HEK293T (cell line): Measurements from ENCODE around the gene RFX3.

ENCODE experiments used
- CTCF ChIA-PET: fragments of 350-600 bp; formaldehyde crosslinking; extraction: SDS; loops from one replicate; lab custom pipeline; 2021; ENCODE audit warnings: antibody characterized with exemption, inconsistent platforms; lab: Yijun Ruan, JAX
- POLR2A ChIA-PET: fragments of 350-600 bp; formaldehyde crosslinking; extraction: SDS; loops from one replicate; lab custom pipeline; 2020; ENCODE audit warnings: antibody characterized with exemption, inconsistent platforms; lab: Yijun Ruan, JAX
- DNase-seq: peaks from one replicate; pipeline ENCODE4 v3.0.0; 2012; ENCODE audit warnings: mixed read lengths; ENCODE audit errors: extremely low spot score
- ARNT ChIP-seq: fragments of 450-650 bp; IDR thresholded peaks from 2 replicates; pipeline ENCODE4 v1.6.1; 2017; ENCODE audit warnings: mild to moderate bottlenecking
- BHLHE40 ChIP-seq: fragments of 450-650 bp; IDR thresholded peaks from 2 replicates; pipeline ENCODE4 v1.6.1; 2016; ENCODE audit warnings: mild to moderate bottlenecking, moderate library complexity, borderline replicate concordance
- CTBP1 ChIP-seq: fragments of 450-650 bp; IDR thresholded peaks from 2 replicates; pipeline ENCODE4 v1.6.1; 2016; ENCODE audit warnings: borderline replicate concordance
- ELF4 ChIP-seq: fragments of 450-650 bp; IDR thresholded peaks from 2 replicates; pipeline ENCODE4 v1.6.1; 2017; ENCODE audit warnings: antibody characterized with exemption
- FOXA1 ChIP-seq: fragments of 450-650 bp; IDR thresholded peaks from 2 replicates; pipeline ENCODE4 v1.6.1; 2016; ENCODE audit warnings: mild to moderate bottlenecking
- FOXK2 ChIP-seq: fragments of 450-650 bp; IDR thresholded peaks from 2 replicates; pipeline ENCODE4 v1.6.1; 2016; ENCODE audit warnings: mild to moderate bottlenecking
- FOXM1 ChIP-seq: fragments of 450-650 bp; IDR thresholded peaks from 2 replicates; pipeline ENCODE4 v1.6.1; 2017; ENCODE audit warnings: mild to moderate bottlenecking, borderline replicate concordance
- HDGF ChIP-seq: fragments of 450-650 bp; IDR thresholded peaks from 2 replicates; pipeline ENCODE4 v1.6.1; 2017; ENCODE audit warnings: antibody characterized with exemption, borderline replicate concordance
- L3MBTL2 ChIP-seq: fragments of 450-650 bp; conservative IDR thresholded peaks from 2 replicates; pipeline ENCODE4 v1.6.1; 2016; ENCODE audit warnings: mild to moderate bottlenecking
- LEF1 ChIP-seq: fragments of 450-650 bp; IDR thresholded peaks from 2 replicates; pipeline ENCODE4 v1.6.1; 2017; ENCODE audit warnings: mild to moderate bottlenecking, borderline replicate concordance
- NFRKB ChIP-seq: fragments of 450-650 bp; IDR thresholded peaks from 2 replicates; pipeline ENCODE4 v1.6.1; 2016; ENCODE audit warnings: mild to moderate bottlenecking, moderate library complexity
- PKNOX1 ChIP-seq: fragments of 450-650 bp; IDR thresholded peaks from 2 replicates; pipeline ENCODE4 v1.6.1; 2016
- SP1 ChIP-seq: fragments of 450-650 bp; IDR thresholded peaks from 2 replicates; pipeline ENCODE4 v1.6.1; 2017
- SUZ12 ChIP-seq: fragments of 450-650 bp; IDR thresholded peaks from 2 replicates; pipeline ENCODE4 v1.6.1; 2016; ENCODE audit warnings: mild to moderate bottlenecking
- TARDBP ChIP-seq: fragments of 450-650 bp; IDR thresholded peaks from 2 replicates; pipeline ENCODE4 v1.6.1; 2016
- ZNF384 ChIP-seq: fragments of 450-650 bp; IDR thresholded peaks from 2 replicates; pipeline ENCODE4 v1.6.1; 2016

Gene RFX3

DNA sequence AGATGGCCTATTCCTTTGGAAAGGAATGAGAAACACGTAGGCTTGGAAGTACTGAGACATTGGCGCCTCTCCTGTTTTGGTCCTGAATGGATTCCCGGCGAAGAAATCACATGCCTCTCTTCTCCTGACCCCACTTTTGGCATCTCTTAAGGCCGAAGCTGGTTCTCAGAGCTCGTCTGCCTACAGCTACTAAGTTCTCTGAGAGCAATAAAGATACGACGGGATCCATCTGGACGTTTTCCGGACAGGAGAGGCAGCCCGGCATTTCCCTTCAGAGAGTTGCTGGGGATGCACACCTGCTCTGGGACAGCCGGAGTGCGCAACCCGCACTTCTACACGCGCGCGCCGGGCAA, 345.1 kb downstream of the RFX3 start:
- no peak for DNase-seq
- TF ChIP-seq PKNOX1 (no peak), LEF1 (no peak), NFRKB (no peak), SUZ12 (no peak), SP1 (no peak), CTBP1 (no peak), FOXK2 (no peak), ZNF384 (no peak), BHLHE40 (no peak), TARDBP (no peak)
- POLR2A ChIA-PET = no interaction called here
- CTCF ChIA-PET = interaction anchor here (1.0 kb wide), 1 partner anchor 308 kb away, joined by 3 read pairs; no protein-coding TSS in a partner anchor

DNA sequence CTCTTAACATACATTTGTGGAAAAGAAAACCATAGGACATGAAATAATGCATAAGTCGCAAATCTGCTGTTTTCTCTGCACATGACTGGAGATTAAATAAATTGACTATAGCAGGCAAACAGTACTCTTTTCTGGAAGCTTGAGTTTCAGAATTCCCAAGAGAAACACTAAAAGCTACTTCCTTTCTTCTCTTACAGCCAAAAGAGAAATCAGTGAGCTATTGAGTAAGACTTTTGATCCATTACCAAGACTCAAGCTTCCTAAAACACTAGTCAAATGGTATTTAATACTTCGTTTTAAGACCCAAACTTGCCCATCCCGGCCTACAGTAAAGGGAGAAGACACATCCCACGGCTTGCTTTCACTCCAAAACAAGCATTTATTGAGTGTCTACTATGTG, 346.1 kb downstream of the RFX3 start:
- CTCF ChIA-PET = interaction anchor here (1.2 kb wide), 1 partner anchor 322 kb away, joined by 5 read pairs; no protein-coding TSS in a partner anchor
- POLR2A ChIA-PET = no interaction called here
- no peak for DNase-seq
- no peak for TF ChIP-seq NFRKB
- TF ChIP-seq LEF1 = no peak
- TF ChIP-seq FOXM1 = no peak
- no peak for TF ChIP-seq HDGF
- no peak for TF ChIP-seq CTBP1
- TF ChIP-seq FOXK2 = no peak
- no peak for TF ChIP-seq PKNOX1
- TF ChIP-seq ZNF384 = no peak
- TF ChIP-seq ARNT = no peak
- TF ChIP-seq ELF4 = no peak
- TF ChIP-seq SUZ12 = no peak

GRCh38 chr9:3177936-3178335, 347.9 kb downstream of the RFX3 start:
- TF ChIP-seq FOXM1 (no peak), SUZ12 (no peak), FOXK2 (no peak), L3MBTL2 (no peak), HDGF (no peak), LEF1 (no peak), BHLHE40 (no peak), ELF4 (no peak), ZNF384 (no peak), ARNT (no peak), TARDBP (no peak), CTBP1 (no peak), PKNOX1 (no peak), NFRKB (no peak), SP1 (no peak)
- no peak for DNase-seq
- ChIA-PET CTCF (no interaction called here), POLR2A (interaction anchor here (0.6 kb wide), 1 partner anchor 218 kb away, joined by 3 read pairs; no protein-coding TSS in a partner anchor)

GRCh38 chr9:3177146-3177761, 348.5 kb downstream of the RFX3 start:
- TF ChIP-seq ARNT (no peak), HDGF (no peak), FOXK2 (no peak), ELF4 (no peak), L3MBTL2 (no peak), BHLHE40 (no peak)
- CTCF ChIA-PET = no interaction called here
- no peak for DNase-seq
- POLR2A ChIA-PET = no interaction called here

GRCh38 chr9:3173374-3173773, 352.4 kb downstream of the RFX3 start:
- ChIA-PET POLR2A (no interaction called here), CTCF (no interaction called here)
- no peak for TF ChIP-seq FOXA1
- no peak for TF ChIP-seq ELF4
- no peak for TF ChIP-seq CTBP1
- TF ChIP-seq L3MBTL2 = no peak
- no peak for TF ChIP-seq FOXK2
- TF ChIP-seq ARNT = no peak
- TF ChIP-seq PKNOX1 = no peak
- TF ChIP-seq FOXM1 = no peak
- no peak for TF ChIP-seq SUZ12
- no peak for TF ChIP-seq TARDBP
- no peak for TF ChIP-seq SP1
- DNase-seq = no peak

DNA sequence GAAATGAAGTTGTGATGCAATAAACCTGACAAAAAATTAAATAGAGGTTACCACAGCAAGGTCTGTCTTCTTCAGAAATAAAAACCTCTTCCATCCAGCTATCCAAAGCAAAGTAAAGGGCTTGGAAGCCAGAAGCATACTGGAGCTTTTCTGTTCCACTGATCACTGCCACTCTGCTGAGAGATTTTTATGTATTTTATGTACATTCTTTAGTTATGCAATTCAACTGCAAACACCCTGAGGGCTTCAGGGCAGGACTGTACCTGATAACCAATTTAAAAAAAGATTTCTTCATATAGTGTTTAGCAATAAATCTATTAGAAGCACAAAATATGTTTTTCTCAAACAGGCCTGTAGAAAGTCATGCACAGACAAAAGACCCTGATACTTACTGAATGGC, 355.0 kb downstream of the RFX3 start:
- TF ChIP-seq SP1 (no peak), FOXM1 (no peak), ZNF384 (no peak), FOXK2 (no peak), FOXA1 (no peak), ARNT (no peak), LEF1 (no peak), CTBP1 (no peak), PKNOX1 (no peak), NFRKB (no peak), HDGF (no peak), SUZ12 (no peak), L3MBTL2 (no peak), TARDBP (no peak), BHLHE40 (no peak), ELF4 (no peak)
- CTCF ChIA-PET = interaction anchor here (1.4 kb wide), 1 partner anchor 311 kb away, joined by 3 read pairs; no protein-coding TSS in a partner anchor
- POLR2A ChIA-PET = interaction anchor here (0.6 kb wide), 1 partner anchor 561 kb away, joined by 4 read pairs; no protein-coding TSS in a partner anchor
- DNase-seq = no peak
